ENCODE data around the gene SPAG6. TPM values are rescaled to one million over a fixed set of nuclear protein-coding genes. Genes with fewer than 3 reads are reported as not detected.

SPAG6 gene
- total and polyA plus RNA-seq, 8 donors = 1.4 to 14.0 (median 7.4) TPM; not detected in 1

- Histone ChIP-seq H3K9me3 (no peaks in the 10 kb centered on the region), H3K36me3 (no peaks in the 10 kb centered on the region), H3K4me1 (no peaks in the 10 kb centered on the region), H3K4me3 (no peak overlapping the region), H3K27me3 (peaks cover 0 to 4% of the 10 kb centered on the region in 2 donors), H3K27ac (no peak overlapping the region)
- no peak for DNase-seq
- TF ChIP-seq, protein P1, sequence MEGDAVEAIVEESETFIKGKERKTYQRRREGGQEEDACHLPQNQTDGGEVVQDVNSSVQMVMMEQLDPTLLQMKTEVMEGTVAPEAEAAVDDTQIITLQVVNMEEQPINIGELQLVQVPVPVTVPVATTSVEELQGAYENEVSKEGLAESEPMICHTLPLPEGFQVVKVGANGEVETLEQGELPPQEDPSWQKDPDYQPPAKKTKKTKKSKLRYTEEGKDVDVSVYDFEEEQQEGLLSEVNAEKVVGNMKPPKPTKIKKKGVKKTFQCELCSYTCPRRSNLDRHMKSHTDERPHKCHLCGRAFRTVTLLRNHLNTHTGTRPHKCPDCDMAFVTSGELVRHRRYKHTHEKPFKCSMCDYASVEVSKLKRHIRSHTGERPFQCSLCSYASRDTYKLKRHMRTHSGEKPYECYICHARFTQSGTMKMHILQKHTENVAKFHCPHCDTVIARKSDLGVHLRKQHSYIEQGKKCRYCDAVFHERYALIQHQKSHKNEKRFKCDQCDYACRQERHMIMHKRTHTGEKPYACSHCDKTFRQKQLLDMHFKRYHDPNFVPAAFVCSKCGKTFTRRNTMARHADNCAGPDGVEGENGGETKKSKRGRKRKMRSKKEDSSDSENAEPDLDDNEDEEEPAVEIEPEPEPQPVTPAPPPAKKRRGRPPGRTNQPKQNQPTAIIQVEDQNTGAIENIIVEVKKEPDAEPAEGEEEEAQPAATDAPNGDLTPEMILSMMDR (IDR thresholded peaks at IDR 0.05) = no peak
- no peak for ATAC-seq
- intact Hi-C loops (cut with DNase I) = no loop called here
Observed at GRCh38 chr10:22415072-22415471, 69.8 kb downstream of the SPAG6 start.

DNA sequence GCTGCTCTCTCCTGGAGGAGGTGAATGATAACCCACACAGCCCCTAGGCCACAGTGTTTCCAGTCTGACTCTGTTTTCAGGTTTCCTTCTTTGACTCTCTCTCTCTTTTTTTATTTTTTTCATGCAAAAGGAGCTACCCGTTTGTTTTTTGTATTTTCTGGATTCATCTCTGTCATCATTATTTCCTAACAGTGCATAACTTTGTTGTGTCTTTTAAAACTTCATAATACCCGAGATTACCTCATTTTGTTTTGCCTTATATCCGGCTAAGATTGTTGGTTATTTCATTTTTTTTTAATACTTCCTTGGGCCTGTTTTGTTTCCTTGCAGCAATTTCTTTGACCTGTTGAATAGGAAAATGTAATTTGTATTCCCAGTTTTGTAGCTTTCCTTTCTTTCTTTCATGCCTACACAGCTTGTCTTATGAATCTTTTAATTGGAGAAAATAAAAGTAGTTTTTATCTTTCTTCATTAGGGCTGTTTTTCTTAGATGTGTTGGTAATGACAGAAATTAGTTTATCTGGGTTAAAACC lies 72.5 kb downstream of the SPAG6 start:
- TF ChIP-seq, protein P1 (IDR thresholded peaks at IDR 0.05) = no peak
- Histone ChIP-seq H3K9me3 (no peaks in the 10 kb centered on the region), H3K36me3 (no peaks in the 10 kb centered on the region), H3K4me3 (no peak overlapping the region), H3K27ac (no peak overlapping the region), H3K4me1 (no peaks in the 10 kb centered on the region), H3K27me3 (peaks cover 0 to 4% of the 10 kb centered on the region in 2 donors)
- no peak for DNase-seq
- no peak for ATAC-seq
- intact Hi-C loops (cut with DNase I) = no loop called here

GRCh38 chr10:22420787-22421517 lies 75.7 kb downstream of the SPAG6 start:
- H3K27ac ChIP-seq = no peak overlapping the region
- DNase-seq (no peak), ATAC-seq (no peak)
- TF ChIP-seq, protein P1 (IDR thresholded peaks at IDR 0.05) = peak in 1 of 2 donors; percentile 22
- no peaks in the 10 kb centered on the region for H3K27me3 ChIP-seq
- H3K4me3 ChIP-seq = no peak overlapping the region
- intact Hi-C loops (cut with DNase I) = no loop called here
- H3K9me3 ChIP-seq = no peaks in the 10 kb centered on the region
- no peaks in the 10 kb centered on the region for H3K4me1 ChIP-seq
- no peaks in the 10 kb centered on the region for H3K36me3 ChIP-seq

GRCh38 chr10:22426653-22427052 lies 81.4 kb downstream of the SPAG6 start:
- TF ChIP-seq, protein P1 (IDR thresholded peaks at IDR 0.05) = no peak
- no peak for ATAC-seq

GRCh38 chr10:22427101-22427500 lies 81.8 kb downstream of the SPAG6 start:
- ATAC-seq = peak; percentile 88
- no peaks in the 10 kb centered on the region for H3K9me3 ChIP-seq
- peak in 1 of 4 donors; percentile 36 for DNase-seq
- no peaks in the 10 kb centered on the region for H3K36me3 ChIP-seq
- peaks cover 5 to 15% of the 10 kb centered on the region in 2 donors for H3K27me3 ChIP-seq
- H3K4me3 ChIP-seq = no peak overlapping the region
- no peak overlapping the region for H3K27ac ChIP-seq
- TF ChIP-seq, protein P1 (IDR thresholded peaks at IDR 0.05) = no peak
- H3K4me1 ChIP-seq = no peaks in the 10 kb centered on the region
- intact Hi-C loops (cut with DNase I) = no loop called here

More at GRCh38 chr10:22426653-22427052, 81.4 kb downstream of the SPAG6 start:
- H3K36me3 ChIP-seq = no peaks in the 10 kb centered on the region
- no peak overlapping the region for H3K27ac ChIP-seq
- H3K9me3 ChIP-seq = no peaks in the 10 kb centered on the region
- no peak for DNase-seq
- peaks cover 4 to 15% of the 10 kb centered on the region in 2 donors for H3K27me3 ChIP-seq
- H3K4me1 ChIP-seq = no peaks in the 10 kb centered on the region
- H3K4me3 ChIP-seq = no peak overlapping the region
- intact Hi-C loops (cut with DNase I) = no loop called here
